ENCODE results near the gene MRPS25. TPM values are rescaled to one million over a fixed set of nuclear protein-coding genes. Genes with fewer than 3 reads are reported as not detected.

The MRPS25 gene
- total RNA-seq, 1 donor from 2014 or later = 98.6 TPM

DNA sequence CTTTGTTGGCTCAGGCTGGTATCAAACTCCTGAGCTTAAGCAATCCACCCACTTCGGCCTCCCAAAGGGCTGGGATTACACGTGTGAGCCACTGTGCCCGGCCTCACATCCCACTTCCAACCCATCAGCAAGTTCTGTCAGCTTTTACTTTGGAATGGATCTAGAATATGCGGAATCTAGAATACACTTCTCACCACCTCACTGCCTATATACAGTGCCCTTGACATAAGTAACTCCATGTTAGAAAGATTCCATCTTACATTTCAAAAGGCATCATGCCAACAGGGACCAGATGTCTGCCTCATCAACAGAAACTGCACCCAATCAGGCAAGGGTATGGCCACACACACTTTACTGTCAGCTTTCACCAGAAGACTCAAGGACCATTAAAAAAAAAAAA, 43.8 kb upstream of the MRPS25 start:
- intact Hi-C loops (cut with micrococcal nuclease) = no loop called here
- H3K4me3 ChIP-seq = no peak overlapping the region

DNA sequence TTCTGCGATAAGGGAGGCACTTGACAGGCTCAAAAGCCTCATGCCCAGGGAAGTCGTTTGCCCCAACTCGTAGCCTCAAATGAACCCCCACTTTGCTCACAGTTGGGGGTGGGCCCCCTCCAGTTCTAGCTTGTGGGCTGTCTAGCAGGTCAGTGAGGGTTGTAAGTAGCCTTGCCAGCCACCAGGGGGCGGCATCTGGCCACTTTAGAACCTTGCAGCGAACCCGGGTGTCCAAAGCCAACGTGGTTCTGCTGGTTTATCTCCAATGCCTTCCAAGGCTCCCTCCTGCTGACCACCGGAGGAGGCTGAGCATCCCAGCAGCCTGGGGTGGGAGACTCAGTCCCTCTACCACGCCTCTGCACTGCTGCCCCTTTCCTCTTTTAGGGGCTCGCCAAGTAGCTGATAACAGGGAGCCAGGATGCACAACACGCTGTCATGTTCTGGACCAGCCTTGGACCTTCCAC, 43.0 kb upstream of the MRPS25 start:
- peaks cover 11% of the 10 kb centered on the region for H3K27me3 ChIP-seq (ENCODE audit: low read depth)
- peak; percentile 68 for DNase-seq
- no peak overlapping the region for H3K4me3 ChIP-seq
- no peaks in the 10 kb centered on the region for H3K36me3 ChIP-seq
- H3K9me3 ChIP-seq (replicated peaks) = no peaks in the 10 kb centered on the region
- intact Hi-C loops (cut with micrococcal nuclease) = no loop called here
- TF ChIP-seq, protein P1, sequence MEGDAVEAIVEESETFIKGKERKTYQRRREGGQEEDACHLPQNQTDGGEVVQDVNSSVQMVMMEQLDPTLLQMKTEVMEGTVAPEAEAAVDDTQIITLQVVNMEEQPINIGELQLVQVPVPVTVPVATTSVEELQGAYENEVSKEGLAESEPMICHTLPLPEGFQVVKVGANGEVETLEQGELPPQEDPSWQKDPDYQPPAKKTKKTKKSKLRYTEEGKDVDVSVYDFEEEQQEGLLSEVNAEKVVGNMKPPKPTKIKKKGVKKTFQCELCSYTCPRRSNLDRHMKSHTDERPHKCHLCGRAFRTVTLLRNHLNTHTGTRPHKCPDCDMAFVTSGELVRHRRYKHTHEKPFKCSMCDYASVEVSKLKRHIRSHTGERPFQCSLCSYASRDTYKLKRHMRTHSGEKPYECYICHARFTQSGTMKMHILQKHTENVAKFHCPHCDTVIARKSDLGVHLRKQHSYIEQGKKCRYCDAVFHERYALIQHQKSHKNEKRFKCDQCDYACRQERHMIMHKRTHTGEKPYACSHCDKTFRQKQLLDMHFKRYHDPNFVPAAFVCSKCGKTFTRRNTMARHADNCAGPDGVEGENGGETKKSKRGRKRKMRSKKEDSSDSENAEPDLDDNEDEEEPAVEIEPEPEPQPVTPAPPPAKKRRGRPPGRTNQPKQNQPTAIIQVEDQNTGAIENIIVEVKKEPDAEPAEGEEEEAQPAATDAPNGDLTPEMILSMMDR (IDR thresholded peaks at IDR 0.05; ENCODE audit: borderline replicate concordance) = peak; percentile 90
- no peak overlapping the region for H3K27ac ChIP-seq (replicated peaks)
- H3K4me1 ChIP-seq = peaks cover 11% of the 10 kb centered on the region

More for the DNA sequence above, 43.8 kb upstream of the MRPS25 start:
- TF ChIP-seq, protein P1 (IDR thresholded peaks at IDR 0.05; ENCODE audit: borderline replicate concordance) = no peak
- H3K27me3 ChIP-seq (ENCODE audit: low read depth) = peaks cover 11% of the 10 kb centered on the region
- H3K4me1 ChIP-seq = peaks cover 7% of the 10 kb centered on the region
- no peak overlapping the region for H3K27ac ChIP-seq (replicated peaks)
- H3K9me3 ChIP-seq (replicated peaks) = no peaks in the 10 kb centered on the region
- DNase-seq = no peak
- H3K36me3 ChIP-seq = no peaks in the 10 kb centered on the region

DNA sequence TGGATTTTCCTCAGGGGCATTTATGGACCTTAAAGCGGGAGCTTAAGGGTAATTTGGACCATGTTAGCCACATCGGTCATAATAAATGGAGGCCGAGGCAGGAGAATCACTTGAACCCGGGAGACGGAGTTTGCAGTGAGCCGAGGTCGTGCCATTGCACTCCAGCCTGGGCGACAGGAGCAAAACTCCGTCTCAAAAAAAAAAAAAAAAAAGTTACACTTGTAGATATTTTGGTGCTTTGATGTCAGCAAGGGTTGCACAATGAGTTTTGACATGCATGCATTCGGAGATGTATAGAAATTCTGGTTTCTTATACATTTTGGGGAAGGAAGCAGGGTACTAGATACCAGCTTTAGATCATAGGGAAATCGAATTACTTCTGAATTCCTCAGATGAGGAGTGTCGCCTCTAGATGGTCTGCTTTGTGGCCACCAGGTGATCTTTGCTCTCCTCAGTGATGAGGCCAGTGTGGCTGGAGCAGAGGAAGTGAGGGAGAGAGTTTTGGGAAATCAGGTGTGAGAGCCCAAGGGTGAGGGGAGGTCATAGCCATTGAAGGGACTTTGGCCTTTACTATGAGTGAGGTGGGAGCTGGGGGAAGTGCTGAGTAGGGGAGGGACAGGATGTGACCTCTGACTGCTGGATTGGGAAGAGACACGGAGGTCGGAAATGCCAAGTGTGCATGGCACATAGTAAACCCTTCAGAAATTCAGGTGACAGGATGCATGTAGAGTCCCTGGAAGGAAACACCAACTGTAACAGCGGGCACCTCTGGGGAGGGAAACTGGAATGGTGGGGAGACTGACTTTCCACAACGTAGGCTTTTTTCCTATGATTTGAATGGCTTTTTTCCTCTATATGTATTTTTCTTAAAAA, 42.2 kb upstream of the MRPS25 start:
- intact Hi-C loops (cut with micrococcal nuclease) = no loop called here
- no peak overlapping the region for H3K4me3 ChIP-seq
- no peak overlapping the region for H3K27ac ChIP-seq (replicated peaks)
- peaks cover 13% of the 10 kb centered on the region for H3K4me1 ChIP-seq
- TF ChIP-seq, protein P1 (IDR thresholded peaks at IDR 0.05; ENCODE audit: borderline replicate concordance) = no peak
- peaks cover 11% of the 10 kb centered on the region for H3K27me3 ChIP-seq (ENCODE audit: low read depth)
- no peaks in the 10 kb centered on the region for H3K36me3 ChIP-seq
- DNase-seq = no peak
- H3K9me3 ChIP-seq (replicated peaks) = no peaks in the 10 kb centered on the region

DNA sequence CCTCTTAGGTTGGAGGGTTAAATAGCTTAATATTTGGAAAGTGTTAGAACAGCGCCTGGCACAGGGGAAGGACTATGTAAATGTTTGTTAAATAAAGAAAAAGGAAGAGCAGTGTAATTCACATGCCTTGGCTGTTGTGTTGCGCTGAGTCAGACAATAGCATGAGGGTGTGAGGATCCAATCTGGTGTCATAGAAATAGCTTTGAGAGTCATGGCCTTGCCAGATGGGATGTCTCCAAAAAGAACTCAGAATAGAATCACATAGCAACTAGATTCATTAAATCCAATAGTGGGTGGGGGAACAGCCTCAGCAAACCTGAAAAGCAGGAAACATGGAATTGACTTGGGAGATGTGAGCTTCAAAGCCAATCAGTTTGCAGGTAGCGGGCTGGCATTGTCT, 37.7 kb upstream of the MRPS25 start:
- Histone ChIP-seq H3K36me3 (no peaks in the 10 kb centered on the region), H3K4me3 (peak overlapping the region; percentile 12), H3K27me3 (ENCODE audit: low read depth) (no peaks in the 10 kb centered on the region), H3K4me1 (peaks cover 34% of the 10 kb centered on the region), H3K27ac (replicated peaks) (peak overlapping the region; percentile 86), H3K9me3 (replicated peaks) (no peaks in the 10 kb centered on the region)
- DNase-seq = no peak
- intact Hi-C loops (cut with micrococcal nuclease) = no loop called here
- TF ChIP-seq, protein P1 (IDR thresholded peaks at IDR 0.05; ENCODE audit: borderline replicate concordance) = no peak

DNA sequence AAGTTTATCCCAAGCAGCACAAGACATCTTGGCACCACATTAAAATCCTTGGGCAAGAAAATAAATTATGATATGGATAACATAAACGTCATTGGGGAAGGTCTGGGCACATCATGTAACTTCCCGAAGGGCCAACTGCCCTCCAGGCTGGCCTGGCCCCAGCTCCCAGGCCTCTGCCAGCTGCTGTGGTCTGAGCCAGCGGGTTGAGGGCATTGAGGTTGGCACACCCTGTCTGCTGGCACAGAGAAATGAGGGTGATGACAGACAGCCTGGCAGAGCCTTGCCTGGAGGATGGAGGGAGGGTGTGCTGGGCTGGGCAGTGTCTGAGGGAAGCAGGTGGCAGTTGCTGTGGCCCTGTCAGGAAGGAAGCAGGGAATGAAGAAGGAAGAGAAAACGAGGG, 37.1 kb upstream of the MRPS25 start:
- H3K9me3 ChIP-seq (replicated peaks) = no peaks in the 10 kb centered on the region
- no peaks in the 10 kb centered on the region for H3K27me3 ChIP-seq (ENCODE audit: low read depth)
- peaks cover 39% of the 10 kb centered on the region for H3K4me1 ChIP-seq
- H3K4me3 ChIP-seq = peak overlapping the region; percentile 3
- H3K27ac ChIP-seq (replicated peaks) = peak overlapping the region; percentile 86
- peak; percentile 84 for DNase-seq
- TF ChIP-seq, protein P1 (IDR thresholded peaks at IDR 0.05; ENCODE audit: borderline replicate concordance) = no peak
- intact Hi-C loops (cut with micrococcal nuclease) = no loop called here
- no peaks in the 10 kb centered on the region for H3K36me3 ChIP-seq

Data from left ventricle myocardium inferior (tissue), 1 donor.